Breast epithelium (tissue), 3 donors: ENCODE data around the gene PARP1.

ENCODE experiments used
- POLR2AphosphoS5 ChIP-seq, 3 donors: sonication (generic); formaldehyde crosslinking; IDR thresholded peaks; one replicate each; pipeline ENCODE4 v1.6.1; 2017; ENCODE audit warnings: antibody characterized with exemption in 3 of 3
- TF ChIP-seq, protein P1 (sequence below), 3 donors: fragments of 450-650 bp; IDR thresholded peaks; one replicate each; pipeline ENCODE4 v1.5.1; 2016 to 2017; ENCODE audit warnings: antibody characterized with exemption in 3 of 3, mild to moderate bottlenecking in 3 of 3, moderate library complexity in 3 of 3

DNA sequence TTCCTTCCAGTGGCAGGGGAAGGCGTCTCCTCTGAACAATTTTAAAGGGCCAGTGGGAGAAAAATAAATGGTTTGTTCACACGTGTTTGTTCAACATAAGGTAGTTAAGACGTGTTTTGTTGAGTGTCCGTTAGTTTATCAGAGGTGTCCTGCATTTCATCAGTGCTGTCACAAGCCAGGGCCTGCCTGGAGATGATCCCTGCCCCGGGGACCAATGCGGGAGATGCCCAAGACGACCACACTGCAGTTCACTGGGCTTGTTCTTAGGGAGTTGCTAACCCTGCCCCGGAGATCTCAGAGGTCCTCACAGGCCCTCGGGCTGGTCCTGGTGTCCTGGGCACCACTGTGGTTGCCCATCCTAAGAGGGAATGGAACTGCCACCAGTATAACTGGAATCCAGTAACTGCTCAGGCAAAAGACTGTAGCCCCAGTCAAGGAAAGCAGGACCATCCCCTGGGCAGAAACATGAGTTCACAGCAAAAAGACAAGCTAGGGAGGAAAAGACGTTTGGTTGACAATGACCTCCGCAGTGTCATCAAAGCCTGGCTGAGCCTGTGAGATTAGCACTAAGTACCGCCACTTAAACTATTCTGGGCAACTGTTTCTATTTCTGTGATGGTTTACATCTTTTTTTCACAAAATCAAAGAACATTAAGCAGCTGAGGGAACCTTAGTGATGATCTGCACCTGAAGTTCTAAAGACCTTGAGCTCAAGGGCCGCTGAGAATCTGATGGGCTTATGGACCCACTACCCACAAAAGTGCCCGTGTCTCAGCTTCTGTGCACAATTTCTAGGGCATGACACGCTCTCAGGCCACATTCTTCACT, 54.0 kb downstream of the PARP1 start:
- TF ChIP-seq, protein P1, sequence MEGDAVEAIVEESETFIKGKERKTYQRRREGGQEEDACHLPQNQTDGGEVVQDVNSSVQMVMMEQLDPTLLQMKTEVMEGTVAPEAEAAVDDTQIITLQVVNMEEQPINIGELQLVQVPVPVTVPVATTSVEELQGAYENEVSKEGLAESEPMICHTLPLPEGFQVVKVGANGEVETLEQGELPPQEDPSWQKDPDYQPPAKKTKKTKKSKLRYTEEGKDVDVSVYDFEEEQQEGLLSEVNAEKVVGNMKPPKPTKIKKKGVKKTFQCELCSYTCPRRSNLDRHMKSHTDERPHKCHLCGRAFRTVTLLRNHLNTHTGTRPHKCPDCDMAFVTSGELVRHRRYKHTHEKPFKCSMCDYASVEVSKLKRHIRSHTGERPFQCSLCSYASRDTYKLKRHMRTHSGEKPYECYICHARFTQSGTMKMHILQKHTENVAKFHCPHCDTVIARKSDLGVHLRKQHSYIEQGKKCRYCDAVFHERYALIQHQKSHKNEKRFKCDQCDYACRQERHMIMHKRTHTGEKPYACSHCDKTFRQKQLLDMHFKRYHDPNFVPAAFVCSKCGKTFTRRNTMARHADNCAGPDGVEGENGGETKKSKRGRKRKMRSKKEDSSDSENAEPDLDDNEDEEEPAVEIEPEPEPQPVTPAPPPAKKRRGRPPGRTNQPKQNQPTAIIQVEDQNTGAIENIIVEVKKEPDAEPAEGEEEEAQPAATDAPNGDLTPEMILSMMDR (IDR thresholded peaks at IDR 0.05): no peak
- no peak for TF ChIP-seq POLR2AphosphoS5 (IDR thresholded peaks at IDR 0.05)
